GM10847 (cell line): Measurements from ENCODE around the gene UQCC2.

Experiments
- POLR2A ChIP-seq: IDR thresholded peaks from 2 replicates; pipeline ENCODE4 v1.6.1; 2011; ENCODE audit not compliant: insufficient read length; ENCODE audit errors: extremely low read depth

UQCC2 gene

DNA sequence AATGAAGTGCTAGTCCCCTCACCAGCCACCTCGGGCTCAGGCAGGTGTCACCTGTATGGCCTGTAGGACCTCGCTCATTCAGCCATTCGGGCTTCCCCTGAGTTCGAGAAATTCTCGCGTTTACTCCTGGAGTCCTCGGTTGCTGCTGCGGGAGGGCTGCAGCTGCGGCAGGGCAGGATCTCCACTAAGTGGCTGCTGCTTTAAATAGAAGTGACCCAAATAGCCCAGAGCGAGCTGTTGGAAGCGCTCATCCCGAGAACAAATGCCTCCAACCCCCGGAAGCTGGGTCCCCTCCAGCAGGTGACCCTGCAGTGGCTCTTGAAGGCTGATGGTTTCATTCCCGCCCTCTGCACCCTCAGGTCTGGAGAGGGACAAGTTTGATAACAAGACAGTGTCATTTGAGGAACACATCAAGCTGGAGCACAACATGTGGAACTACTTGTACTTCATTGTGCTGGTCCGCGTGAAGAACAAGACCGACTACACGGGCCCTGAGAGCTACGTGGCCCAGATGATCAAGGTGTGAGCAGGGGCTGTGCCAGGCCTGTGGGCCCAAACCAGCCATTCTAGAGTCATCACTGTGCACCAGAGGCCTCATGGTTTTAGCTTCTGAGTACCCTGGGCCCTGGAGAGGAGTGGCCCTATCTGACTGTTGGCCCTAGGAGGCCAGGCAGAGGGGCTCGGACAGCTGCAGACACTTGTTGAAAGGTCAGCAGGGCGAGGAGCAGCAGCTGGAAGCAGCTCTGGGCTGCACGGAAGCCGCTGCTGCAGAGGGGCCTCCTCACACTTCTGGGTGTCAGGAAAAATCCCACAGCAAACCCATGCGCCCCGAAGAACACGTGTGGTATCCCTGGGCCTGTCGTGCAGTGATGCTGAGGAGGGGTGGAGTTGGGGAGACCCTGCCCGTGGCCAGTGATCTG is 18.1 kb downstream of the UQCC2 start:
- TF ChIP-seq POLR2A, result no peak

DNA sequence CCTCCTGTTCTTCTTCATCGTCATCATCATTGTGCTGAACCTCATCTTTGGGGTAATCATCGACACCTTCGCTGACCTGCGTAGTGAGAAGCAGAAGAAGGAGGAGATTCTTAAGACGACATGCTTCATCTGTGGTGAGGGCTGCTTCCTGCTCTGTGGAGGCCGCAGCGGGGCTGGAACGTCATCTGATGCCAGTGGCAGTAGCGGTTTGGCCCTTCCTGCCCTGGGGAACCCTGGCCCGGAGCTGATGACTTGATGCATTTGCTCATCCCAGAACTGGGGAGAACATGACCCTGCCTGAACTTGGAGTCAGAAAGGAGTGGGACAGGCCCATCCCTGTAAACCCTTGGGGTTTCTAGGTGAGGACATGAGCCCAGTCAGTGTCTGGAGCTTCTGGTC is 18.7 kb downstream of the UQCC2 start:
- no peak for TF ChIP-seq POLR2A

DNA sequence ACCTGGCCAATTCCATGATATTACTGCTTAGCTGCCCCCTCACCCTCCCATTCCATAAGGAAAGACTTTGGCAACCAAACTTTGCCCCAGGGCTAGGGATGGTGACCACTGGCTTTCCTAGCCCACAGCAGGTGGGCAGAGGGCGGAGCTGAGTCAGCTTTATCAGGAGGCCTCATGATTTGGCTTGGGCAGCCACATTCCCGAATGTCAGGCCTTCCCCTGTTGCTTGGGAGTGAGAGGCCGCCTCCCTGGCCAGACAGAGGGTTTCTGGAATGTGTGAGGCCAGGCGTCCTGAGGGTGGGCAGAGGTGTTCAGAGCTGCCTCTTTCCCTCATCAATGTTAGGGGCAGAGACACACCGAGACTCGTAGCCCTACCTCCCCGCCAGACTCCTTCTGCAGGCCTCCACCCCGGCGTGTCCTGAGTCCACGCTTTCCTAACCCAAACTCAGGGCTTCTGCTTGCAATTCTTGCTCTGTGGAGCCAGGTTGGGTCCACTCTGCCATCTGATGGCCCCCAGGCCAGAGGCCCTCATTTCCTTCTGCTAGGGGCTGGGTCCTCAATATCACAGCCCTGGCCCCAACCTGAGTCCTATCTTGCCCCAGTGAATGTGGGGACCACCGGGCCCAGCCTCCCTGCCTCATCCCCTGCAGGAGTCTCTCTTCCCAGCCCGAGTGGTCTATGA is 19.3 kb downstream of the UQCC2 start:
- no peak for TF ChIP-seq POLR2A

DNA sequence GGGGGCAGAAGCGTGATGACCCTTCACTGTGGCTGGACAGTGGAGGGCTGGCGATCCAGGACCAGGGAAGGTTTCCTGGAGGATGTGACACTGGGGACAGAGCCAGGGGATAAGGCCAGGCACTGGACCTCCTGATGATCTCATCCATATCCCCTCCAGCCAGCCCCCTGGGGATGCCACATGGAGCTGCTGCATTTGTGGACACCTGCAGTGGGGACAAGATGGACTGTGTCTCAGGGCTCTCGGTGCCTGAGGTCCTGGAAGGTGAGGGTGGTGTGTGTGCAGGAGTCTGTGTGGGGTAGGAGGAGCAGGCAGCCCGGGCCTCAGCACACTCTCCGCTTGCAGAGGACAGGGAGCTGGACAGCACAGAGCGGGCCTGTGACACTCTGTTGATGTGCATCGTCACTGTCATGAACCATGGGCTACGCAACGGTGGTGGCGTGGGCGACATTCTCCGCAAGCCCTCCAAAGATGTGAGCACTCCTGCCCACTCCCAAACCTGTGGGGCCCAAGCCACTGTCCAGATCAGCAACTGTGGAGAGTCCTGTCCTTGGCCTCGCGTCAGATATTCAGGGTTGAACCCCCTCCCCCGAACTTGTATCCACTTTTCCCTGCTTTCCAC is 19.9 kb downstream of the UQCC2 start:
- TF ChIP-seq POLR2A, result no peak

DNA sequence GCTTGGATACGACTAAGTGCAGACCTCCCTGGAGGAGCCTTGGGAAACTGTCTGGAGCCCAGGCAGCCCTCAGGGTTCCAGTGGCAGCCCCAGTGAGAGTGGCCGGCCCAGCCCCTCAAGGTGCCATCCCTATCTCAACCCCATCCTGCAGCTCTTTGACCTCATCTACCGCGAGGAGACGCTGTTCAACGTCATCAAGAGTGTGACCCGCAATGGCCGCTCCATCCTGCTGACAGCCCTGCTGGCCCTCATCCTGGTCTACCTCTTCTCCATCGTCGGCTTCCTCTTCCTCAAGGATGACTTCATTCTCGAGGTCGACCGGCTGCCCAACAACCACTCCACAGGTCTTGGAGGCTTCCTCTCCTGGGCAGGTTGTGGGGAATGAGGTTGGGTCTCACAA is 20.7 kb downstream of the UQCC2 start:
- no peak for TF ChIP-seq POLR2A

DNA sequence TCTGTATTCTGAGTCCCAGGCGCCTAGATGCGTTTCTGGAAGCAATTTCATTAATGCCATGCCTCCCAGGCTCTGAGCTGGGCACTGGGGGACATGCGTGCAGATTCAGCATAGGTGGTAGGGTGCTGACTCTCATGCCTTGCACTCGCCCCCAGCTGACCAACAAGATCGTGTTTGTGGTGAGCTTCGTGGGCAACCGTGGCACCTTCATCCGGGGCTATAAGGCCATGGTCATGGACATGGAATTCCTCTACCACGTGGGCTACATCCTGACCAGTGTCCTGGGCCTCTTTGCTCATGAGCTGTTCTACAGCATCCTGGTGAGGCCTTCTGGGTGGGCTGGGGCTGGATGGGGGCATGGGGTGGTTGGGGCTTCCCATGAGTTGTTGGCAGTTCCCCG is 21.6 kb downstream of the UQCC2 start:
- no peak for TF ChIP-seq POLR2A

DNA sequence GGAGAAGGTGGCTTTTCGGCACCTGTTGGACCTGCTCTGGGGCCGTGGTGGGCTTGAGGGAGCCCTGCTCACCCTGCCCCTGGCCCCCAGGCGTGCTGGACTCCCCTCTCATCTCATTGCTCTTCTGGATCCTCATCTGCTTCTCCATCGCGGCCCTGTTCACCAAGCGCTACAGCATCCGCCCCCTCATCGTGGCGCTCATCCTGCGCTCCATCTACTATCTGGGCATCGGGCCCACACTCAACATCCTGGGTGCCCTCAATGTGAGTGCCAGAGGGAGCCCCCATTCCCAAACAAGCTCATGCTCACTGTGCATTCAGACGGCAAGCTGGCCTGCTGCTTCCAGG is 22.4 kb downstream of the UQCC2 start:
- no peak for TF ChIP-seq POLR2A

DNA sequence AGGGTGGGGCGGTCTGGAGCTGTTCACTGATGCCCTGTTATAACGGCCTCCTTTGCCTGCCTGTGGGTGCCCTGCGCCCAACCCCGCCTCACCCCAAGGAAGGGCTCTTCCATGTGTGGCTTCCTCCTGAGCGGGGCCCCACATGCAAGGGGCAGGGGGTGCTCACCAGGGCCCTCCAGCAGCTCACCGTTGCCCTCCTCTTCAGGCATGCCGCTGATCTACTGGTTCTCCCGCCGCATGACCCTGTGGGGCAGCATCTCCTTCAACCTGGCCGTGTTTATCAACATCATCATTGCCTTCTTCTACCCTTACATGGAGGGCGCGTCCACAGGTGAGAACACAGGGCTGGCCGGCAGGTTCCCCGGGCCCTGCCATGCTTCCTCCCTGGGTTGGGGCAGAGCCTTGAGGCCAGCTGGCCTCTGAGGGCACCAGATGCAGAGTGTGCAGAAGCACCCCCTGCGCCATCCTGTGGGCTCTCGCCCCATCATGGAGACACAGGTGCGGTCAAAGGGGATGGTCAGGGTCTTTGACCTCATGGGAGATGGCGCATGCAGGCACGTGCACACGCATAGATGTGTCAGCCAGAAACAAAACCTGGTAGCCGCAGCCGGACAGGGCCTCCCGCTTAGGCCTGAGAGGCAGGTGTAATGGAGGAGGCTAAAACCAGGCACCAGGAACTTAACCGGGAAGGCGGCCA is 22.9 kb downstream of the UQCC2 start:
- TF ChIP-seq POLR2A, result no peak

DNA sequence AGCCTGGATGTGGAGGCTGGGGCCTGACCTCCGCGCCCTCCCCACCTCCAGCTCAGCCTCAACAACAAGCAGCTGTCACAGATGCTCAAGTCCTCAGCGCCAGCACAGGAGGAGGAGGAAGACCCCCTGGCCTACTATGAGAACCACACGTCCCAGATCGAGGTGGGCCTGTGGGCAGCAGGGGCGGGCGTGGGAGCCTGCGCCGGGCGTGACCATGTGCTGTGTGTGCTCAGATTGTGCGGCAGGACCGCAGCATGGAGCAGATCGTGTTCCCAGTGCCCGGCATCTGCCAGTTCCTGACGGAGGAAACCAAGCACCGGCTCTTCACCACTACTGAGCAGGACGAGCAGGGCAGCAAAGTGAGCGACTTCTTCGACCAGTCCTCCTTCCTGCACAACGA is 23.5 kb downstream of the UQCC2 start:
- no peak for TF ChIP-seq POLR2A

DNA sequence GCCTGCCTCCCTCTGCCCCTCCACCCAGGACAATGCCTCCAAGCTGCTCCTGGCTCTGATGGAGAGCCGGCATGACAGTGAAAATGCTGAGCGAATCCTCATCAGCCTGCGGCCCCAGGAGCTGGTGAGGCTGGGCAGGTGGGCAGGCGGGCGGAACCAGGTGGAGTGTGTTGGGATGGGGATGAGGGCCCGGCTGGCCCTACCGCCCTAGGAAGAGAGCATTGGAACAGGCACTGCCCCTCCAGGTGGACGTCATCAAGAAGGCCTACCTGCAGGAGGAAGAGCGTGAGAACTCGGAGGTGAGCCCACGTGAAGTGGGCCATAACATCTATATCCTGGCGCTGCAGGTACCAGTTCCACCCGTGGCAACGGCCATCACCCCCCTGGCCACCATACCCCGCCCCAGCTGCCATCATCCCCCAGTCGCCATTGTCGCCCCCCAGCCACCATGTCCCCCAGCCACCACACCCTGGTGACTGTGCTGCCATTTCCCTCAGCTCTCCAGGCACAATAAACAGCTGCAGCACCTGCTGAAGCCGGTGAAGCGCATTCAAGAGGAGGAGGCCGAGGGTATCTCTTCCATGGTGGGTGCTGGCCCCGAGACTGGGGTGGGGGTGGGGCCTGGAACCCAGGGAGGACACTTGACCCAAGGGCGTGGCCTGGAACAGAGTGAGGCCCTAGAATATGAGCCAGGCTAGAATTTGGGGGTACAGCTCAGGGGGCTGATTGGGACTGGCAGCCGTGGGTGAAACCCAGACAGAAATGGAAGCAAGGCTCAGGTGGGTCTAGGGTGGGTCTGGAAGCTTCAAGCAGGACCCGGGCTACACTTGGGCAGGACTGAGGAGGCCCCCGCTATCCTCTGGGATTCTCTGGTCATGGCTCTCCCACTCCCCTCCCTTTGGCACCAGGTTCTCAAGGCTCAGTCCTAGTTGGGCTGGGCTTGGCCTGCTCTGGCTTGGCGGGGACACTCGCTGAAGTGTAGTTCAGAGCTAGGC is 24.2 kb downstream of the UQCC2 start:
- no peak for TF ChIP-seq POLR2A

DNA sequence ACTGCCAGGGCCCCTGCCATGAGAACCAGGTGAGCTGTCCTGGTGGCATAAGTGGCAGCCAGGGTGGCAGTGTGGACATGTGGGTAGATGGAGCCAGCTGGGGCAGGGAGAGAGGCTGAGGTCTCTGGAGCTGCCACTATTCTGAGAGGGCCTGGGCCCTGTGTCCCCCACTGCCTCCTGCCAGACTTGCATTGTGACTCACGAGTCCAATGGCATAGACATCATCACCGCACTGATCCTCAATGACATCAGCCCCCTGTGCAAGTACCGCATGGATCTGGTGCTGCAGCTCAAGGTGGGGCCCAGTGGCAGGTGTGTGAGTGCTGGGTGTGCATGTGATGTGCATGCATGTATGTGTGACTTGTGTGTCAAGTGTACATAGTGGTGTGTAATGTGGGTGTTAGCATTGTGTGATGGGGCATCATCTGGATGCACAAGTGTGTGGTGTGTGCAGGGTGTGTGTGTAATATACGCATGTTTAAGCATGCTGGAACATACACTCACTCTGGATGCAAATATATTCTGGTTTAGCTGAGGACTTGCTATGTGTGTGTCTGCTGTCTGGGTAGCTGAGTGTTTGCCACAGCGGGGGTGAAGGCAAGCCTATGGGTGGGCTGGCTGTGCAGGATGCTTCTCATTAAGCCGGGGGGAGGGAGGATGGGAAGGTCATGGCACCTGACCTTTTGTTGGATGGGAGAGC is 25.1 kb downstream of the UQCC2 start:
- no peak for TF ChIP-seq POLR2A

DNA sequence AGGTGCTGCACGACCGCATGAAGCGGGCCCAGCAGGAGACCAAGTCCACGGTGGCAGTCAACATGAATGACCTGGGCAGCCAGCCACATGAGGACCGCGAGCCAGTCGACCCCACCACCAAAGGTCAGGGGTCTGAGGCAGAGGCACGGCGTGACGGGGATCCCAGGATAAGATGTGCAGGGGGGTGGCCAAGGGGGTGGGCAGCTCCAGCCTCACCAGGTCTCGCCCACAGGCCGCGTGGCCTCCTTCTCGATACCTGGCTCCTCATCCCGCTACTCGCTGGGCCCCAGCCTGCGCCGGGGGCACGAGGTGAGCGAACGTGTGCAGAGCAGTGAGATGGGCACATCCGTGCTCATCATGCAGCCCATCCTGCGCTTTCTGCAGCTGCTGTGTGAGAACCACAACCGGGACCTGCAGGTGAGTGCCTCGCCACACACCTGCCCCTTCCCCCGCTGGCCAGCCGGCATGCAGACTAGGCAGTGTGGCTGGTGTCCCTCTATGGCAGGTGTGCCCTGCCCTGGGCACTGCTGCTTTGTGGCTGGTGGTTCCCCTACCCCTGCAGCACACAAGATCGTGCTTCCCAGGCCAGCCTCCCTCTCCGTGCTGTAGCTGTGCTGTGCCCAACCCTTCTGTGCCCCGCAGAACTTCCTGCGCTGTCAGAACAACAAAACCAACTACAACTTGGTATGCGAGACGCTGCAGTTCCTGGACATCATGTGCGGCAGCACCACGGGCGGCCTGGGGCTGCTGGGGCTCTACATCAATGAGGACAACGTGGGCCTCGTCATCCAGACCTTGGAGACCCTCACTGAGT is 25.9 kb downstream of the UQCC2 start:
- TF ChIP-seq POLR2A, result no peak

DNA sequence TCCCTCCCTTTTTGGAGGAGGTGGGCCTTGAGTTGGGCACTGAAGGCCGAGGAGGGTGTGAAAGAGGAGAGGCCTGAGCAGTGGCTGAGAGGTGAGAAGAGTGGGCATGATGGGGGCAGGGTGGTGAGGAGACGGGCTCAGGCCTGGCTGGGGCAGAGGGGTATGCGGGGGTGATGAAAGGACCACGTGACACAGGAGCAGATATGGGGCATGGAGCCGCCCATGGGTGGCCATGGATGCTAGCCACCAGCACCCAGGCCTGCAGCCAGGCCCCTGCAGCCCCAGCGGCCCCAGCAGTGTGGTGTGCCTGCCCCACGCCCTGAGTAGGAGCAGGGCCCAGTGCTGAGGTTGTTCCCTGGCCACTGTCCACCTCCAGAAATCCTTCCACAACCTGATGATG is 26.5 kb downstream of the UQCC2 start:
- TF ChIP-seq POLR2A, result no peak
